ENCODE data around the gene MPP4. TPM values are rescaled to one million over a fixed set of nuclear protein-coding genes. Genes with fewer than 3 reads are reported as not detected.

The MPP4 gene
- polyA plus RNA-seq, 1 donor from 2014 or later = 0.38 TPM

DNA sequence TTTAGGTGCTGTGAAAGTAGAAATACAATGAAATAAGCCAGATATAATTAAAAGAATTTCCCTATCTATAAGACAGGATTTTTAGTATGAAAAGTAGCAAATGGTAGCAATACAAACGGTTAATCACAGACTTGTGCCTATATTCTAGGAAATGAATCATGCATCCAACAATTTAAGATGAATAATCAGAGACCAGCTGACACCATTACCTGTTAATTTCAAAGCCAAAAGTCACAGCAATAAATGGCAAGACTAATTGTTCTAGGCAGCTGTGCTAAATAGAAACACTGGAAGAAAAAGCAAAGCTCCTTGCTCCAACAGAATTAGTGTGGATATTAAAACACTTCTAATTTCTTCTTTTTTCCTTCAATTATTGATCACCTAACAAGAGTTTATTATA, 35.1 kb upstream of the MPP4 start:
- Histone ChIP-seq H3K9me3 (ENCODE audit: low read length) (no peaks in the 10 kb centered on the region), H3K4me3 (ENCODE audit: low read length) (no peak overlapping the region), H3F3A (ENCODE audit: insufficient read depth, low read length, poor library complexity, severe bottlenecking) (no peaks in the 10 kb centered on the region), H3K36me3 (ENCODE audit: insufficient read depth, low read length) (peaks cover 16% of the 10 kb centered on the region), H3K9ac (ENCODE audit: low read length) (no peak overlapping the region), H2AFZ (ENCODE audit: low read depth, low read length) (no peak overlapping the region), H3K4me2 (ENCODE audit: low read length) (no peak overlapping the region), H3K9me2 (ENCODE audit: insufficient read depth, low read length) (no peaks in the 10 kb centered on the region), H3K79me2 (replicated peaks; ENCODE audit: insufficient read depth, low read length) (no peaks in the 10 kb centered on the region), H4K20me1 (ENCODE audit: insufficient read depth) (no peaks in the 10 kb centered on the region), H3K27ac (ENCODE audit: low read length) (no peak overlapping the region), H3K27me3 (ENCODE audit: insufficient read depth, low read depth, low read length) (no peaks in the 10 kb centered on the region)
- TF ChIP-seq SMC3 (conservative IDR thresholded peaks at IDR 0.05; ENCODE audit: poor library complexity) (no peak), MXI1 (conservative IDR thresholded peaks at IDR 0.05; ENCODE audit: poor library complexity, severe bottlenecking) (no peak), POLR2AphosphoS5 (IDR thresholded peaks at IDR 0.05) (no peak)
- TF ChIP-seq, protein P1, sequence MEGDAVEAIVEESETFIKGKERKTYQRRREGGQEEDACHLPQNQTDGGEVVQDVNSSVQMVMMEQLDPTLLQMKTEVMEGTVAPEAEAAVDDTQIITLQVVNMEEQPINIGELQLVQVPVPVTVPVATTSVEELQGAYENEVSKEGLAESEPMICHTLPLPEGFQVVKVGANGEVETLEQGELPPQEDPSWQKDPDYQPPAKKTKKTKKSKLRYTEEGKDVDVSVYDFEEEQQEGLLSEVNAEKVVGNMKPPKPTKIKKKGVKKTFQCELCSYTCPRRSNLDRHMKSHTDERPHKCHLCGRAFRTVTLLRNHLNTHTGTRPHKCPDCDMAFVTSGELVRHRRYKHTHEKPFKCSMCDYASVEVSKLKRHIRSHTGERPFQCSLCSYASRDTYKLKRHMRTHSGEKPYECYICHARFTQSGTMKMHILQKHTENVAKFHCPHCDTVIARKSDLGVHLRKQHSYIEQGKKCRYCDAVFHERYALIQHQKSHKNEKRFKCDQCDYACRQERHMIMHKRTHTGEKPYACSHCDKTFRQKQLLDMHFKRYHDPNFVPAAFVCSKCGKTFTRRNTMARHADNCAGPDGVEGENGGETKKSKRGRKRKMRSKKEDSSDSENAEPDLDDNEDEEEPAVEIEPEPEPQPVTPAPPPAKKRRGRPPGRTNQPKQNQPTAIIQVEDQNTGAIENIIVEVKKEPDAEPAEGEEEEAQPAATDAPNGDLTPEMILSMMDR (IDR thresholded peaks at IDR 0.05; ENCODE audit: poor library complexity, severe bottlenecking) = no peak

DNA sequence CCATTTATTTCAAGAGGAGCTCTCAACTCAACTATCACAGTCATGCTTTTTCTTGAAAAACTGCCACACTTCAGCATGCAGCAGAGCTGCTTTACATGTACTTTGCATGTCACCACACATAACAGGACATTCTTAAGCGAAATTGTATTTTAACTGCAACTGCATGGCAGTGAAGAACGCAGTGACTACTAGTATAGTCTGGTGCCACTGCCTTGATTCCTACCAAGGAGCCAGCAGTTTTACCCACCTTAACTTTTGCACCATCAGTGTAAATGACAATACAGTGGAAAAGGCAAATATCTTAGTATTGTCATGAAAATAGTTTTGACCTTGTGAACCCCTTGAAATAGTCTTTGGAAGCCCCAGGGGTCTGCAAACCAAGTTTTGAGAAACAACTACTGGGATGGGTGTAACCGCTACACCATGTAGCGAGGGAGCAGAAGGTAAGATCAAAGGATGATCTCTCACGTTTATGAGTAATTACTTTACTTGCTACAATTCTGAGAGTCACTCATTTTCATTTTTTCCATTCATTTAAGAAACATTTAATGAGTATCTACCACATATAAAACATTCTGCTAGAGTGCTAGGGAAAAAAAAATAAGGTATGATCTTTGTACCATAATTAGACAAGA, 32.3 kb upstream of the MPP4 start:
- no peaks in the 10 kb centered on the region for H3K27me3 ChIP-seq (ENCODE audit: insufficient read depth, low read depth, low read length)
- no peaks in the 10 kb centered on the region for H3K9me3 ChIP-seq (ENCODE audit: low read length)
- no peak overlapping the region for H3K4me3 ChIP-seq (ENCODE audit: low read length)
- H3K9me2 ChIP-seq (ENCODE audit: insufficient read depth, low read length) = no peaks in the 10 kb centered on the region
- H3F3A ChIP-seq (ENCODE audit: insufficient read depth, low read length, poor library complexity, severe bottlenecking) = no peaks in the 10 kb centered on the region
- no peak overlapping the region for H3K27ac ChIP-seq (ENCODE audit: low read length)
- no peak overlapping the region for H3K4me2 ChIP-seq (ENCODE audit: low read length)
- H3K36me3 ChIP-seq (ENCODE audit: insufficient read depth, low read length) = no peaks in the 10 kb centered on the region
- no peaks in the 10 kb centered on the region for H3K79me2 ChIP-seq (replicated peaks; ENCODE audit: insufficient read depth, low read length)
- no peak overlapping the region for H2AFZ ChIP-seq (ENCODE audit: low read depth, low read length)
- no peaks in the 10 kb centered on the region for H4K20me1 ChIP-seq (ENCODE audit: insufficient read depth)
- TF ChIP-seq TAF1 (IDR thresholded peaks at IDR 0.05; ENCODE audit: low read depth) (no peak), EZH2 (IDR thresholded peaks at IDR 0.05; ENCODE audit: borderline replicate concordance, insufficient read depth, low read length, poor library complexity, severe bottlenecking) (no peak), EP300 (conservative IDR thresholded peaks at IDR 0.05; ENCODE audit: poor library complexity, severe bottlenecking) (no peak), SMC3 (conservative IDR thresholded peaks at IDR 0.05; ENCODE audit: poor library complexity) (no peak), POLR2AphosphoS5 (IDR thresholded peaks at IDR 0.05) (no peak), RAD21 (conservative IDR thresholded peaks at IDR 0.05) (no peak), MXI1 (conservative IDR thresholded peaks at IDR 0.05; ENCODE audit: poor library complexity, severe bottlenecking) (no peak)
- TF ChIP-seq, protein P1 (IDR thresholded peaks at IDR 0.05; ENCODE audit: poor library complexity, severe bottlenecking) = no peak
- TF ChIP-seq, protein P2, sequence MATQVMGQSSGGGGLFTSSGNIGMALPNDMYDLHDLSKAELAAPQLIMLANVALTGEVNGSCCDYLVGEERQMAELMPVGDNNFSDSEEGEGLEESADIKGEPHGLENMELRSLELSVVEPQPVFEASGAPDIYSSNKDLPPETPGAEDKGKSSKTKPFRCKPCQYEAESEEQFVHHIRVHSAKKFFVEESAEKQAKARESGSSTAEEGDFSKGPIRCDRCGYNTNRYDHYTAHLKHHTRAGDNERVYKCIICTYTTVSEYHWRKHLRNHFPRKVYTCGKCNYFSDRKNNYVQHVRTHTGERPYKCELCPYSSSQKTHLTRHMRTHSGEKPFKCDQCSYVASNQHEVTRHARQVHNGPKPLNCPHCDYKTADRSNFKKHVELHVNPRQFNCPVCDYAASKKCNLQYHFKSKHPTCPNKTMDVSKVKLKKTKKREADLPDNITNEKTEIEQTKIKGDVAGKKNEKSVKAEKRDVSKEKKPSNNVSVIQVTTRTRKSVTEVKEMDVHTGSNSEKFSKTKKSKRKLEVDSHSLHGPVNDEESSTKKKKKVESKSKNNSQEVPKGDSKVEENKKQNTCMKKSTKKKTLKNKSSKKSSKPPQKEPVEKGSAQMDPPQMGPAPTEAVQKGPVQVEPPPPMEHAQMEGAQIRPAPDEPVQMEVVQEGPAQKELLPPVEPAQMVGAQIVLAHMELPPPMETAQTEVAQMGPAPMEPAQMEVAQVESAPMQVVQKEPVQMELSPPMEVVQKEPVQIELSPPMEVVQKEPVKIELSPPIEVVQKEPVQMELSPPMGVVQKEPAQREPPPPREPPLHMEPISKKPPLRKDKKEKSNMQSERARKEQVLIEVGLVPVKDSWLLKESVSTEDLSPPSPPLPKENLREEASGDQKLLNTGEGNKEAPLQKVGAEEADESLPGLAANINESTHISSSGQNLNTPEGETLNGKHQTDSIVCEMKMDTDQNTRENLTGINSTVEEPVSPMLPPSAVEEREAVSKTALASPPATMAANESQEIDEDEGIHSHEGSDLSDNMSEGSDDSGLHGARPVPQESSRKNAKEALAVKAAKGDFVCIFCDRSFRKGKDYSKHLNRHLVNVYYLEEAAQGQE (IDR thresholded peaks at IDR 0.05; ENCODE audit: borderline replicate concordance) = no peak
- no peak overlapping the region for H3K9ac ChIP-seq (ENCODE audit: low read length)
